Measurements from ENCODE around the gene KCNT1.

Gene KCNT1

GRCh38 chr9:135701959-135702721 lies at the start of gene KCNT1:
Gene KCNT1 (plus strand): TSS chr9:135702185. CDS start chr9:135702259, 74 bp downstream.
- peak; percentile 95 for DNase-seq (ENCODE audit: low spot score)
- in situ Hi-C loops (cut with MboI; ENCODE audit: low sequenced_read_pairs, unreplicated experiment), result no loop called here
- peak; percentile 92 for TF ChIP-seq CTCF (IDR thresholded peaks at IDR 0.05; ENCODE audit: borderline replicate concordance, control extremely low read depth, extremely low read depth, insufficient read depth, missing control alignments)

- in situ Hi-C loops (cut with MboI; ENCODE audit: low sequenced_read_pairs, unreplicated experiment), result no loop called here
Measured at GRCh38 chr9:135655317-135655716, 46.7 kb upstream of the KCNT1 start.

GRCh38 chr9:135657416-135657815 lies 44.6 kb upstream of the KCNT1 start:
- in situ Hi-C loops (cut with MboI; ENCODE audit: low sequenced_read_pairs, unreplicated experiment), result no loop called here
- no peak for TF ChIP-seq CTCF (IDR thresholded peaks at IDR 0.05; ENCODE audit: borderline replicate concordance, control extremely low read depth, extremely low read depth, insufficient read depth, missing control alignments)
- DNase-seq (ENCODE audit: low spot score), result no peak

More at GRCh38 chr9:135655317-135655716, 46.7 kb upstream of the KCNT1 start:
- DNase-seq (ENCODE audit: low spot score), result peak; percentile 17
- no peak for TF ChIP-seq CTCF (IDR thresholded peaks at IDR 0.05; ENCODE audit: borderline replicate concordance, control extremely low read depth, extremely low read depth, insufficient read depth, missing control alignments)

GRCh38 chr9:135659252-135659651 lies 42.7 kb upstream of the KCNT1 start:
- no peak for TF ChIP-seq CTCF (IDR thresholded peaks at IDR 0.05; ENCODE audit: borderline replicate concordance, control extremely low read depth, extremely low read depth, insufficient read depth, missing control alignments)
- in situ Hi-C loops (cut with MboI; ENCODE audit: low sequenced_read_pairs, unreplicated experiment), result no loop called here
- no peak for DNase-seq (ENCODE audit: low spot score)

- DNase-seq (ENCODE audit: low spot score), result no peak
- no peak for TF ChIP-seq CTCF (IDR thresholded peaks at IDR 0.05; ENCODE audit: borderline replicate concordance, control extremely low read depth, extremely low read depth, insufficient read depth, missing control alignments)
- in situ Hi-C loops (cut with MboI; ENCODE audit: low sequenced_read_pairs, unreplicated experiment), result no loop called here
Measured at GRCh38 chr9:135660407-135660806, 41.6 kb upstream of the KCNT1 start.

- no peak for DNase-seq (ENCODE audit: low spot score)
- in situ Hi-C loops (cut with MboI; ENCODE audit: low sequenced_read_pairs, unreplicated experiment), result no loop called here
- no peak for TF ChIP-seq CTCF (IDR thresholded peaks at IDR 0.05; ENCODE audit: borderline replicate concordance, control extremely low read depth, extremely low read depth, insufficient read depth, missing control alignments)
Measured at GRCh38 chr9:135661816-135662560, 40.0 kb upstream of the KCNT1 start.

Measured in GM13976 (cell line).